NCI-H2171 treated with DMSO at 0.1 percent for 48 hours (cell line): Measurements from ENCODE around the gene TAF4.

Experiments
- DNase-seq: peaks from one replicate; lab custom pipeline; 2025; lab: John Stamatoyannopoulos, UW

TAF4 gene

DNA sequence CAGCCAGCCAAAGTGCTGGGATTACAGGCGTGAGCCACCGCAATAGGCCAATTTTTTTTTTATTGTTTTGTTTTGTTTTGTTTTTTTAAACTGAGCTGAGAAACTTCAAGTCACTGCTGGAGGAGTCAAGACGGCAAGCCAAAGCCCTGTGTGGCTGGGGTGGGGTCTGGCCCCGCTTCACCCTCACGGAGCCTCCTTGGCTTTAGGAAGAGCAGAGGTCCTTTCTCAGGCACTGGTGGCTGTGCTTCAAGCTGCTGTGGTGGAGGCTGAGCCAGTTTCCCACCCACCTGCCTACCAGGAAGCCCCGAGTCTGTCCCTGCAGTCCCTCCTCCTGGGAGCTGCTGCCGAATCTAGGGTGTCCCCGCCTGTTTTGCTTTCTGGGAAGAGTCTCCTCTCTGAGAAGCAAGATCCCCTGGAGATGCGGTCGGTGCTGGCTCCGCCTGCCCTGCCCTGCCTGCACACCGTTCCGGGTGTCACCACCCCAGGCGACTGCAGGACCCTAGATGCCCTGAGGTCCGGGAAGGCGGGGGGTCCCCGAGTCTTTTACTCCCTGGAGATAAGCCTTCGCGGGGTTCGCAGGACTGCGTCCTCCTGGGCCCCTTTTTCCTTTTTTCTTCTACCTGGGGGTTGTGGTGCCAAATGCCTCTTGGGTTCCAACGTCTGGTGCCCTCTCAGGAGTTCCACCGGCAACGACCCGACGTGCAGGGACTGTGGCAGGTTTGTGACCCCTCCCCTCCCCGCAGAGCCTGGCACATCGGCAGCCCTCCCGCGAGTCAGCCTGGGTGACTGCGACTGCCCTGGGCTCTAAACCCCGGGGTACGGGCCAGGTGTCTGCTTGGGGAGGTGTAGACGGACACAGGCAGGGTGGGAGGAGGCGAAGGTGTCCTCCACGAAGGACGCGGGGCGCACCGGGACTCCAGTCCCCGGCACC, 100.7 kb downstream of the TAF4 start:
- DNase-seq: peak; percentile 32

DNA sequence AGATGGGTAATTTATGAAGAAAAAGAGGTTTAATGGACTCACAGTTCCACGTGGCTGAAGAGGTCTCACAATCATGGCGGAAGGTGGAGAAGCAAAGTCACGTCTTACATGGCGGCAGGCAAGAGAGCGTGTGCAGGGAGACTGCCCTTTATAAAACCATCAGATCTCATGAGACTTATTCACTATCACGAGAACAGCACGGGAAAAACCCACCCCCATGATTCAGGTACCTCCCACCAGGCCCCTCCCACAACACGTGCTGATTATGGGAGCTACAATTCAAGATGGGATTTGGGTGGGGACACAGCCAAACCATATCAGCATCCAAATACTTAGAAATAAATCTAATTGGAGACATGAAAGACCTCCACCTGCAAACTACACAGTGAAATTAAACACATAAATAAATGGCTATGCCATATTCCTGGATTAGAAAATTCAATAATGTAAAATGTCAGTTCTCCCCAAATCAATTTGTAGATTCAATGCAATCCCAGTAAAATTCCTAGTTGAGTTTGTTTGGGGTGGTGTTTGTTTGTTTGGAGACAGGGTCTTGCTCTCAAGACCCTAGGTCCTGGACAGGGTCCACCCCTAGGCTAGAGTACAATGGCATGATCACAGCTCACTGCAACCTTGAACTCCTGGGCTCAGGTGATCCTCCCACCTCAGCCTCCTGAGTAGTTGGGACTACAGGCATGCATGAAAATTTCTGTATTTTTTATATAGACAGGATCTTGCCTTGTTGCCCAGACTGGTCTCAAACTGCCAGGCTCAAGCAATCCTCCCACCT, 101.6 kb downstream of the TAF4 start:
- DNase-seq: no peak

DNA sequence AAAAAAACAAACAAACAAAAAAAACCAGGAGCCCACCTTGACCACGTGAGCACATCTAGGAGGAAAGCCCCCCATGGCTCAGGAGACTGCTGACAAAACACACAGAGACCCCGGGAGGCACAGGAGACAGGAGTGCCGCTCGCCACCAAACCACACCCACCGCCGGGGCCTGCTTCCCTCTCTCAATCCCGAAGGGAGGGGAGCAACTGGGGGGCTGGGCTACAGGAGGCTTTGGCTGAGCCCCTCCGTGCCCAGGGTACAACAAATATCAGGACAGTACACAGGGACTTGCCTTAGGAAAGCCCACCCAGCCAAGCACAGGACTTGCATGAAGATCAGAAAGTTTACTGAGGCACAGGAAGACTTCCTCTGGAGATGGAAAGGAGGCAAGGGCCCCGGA, 102.5 kb downstream of the TAF4 start:
- DNase-seq: no peak

DNA sequence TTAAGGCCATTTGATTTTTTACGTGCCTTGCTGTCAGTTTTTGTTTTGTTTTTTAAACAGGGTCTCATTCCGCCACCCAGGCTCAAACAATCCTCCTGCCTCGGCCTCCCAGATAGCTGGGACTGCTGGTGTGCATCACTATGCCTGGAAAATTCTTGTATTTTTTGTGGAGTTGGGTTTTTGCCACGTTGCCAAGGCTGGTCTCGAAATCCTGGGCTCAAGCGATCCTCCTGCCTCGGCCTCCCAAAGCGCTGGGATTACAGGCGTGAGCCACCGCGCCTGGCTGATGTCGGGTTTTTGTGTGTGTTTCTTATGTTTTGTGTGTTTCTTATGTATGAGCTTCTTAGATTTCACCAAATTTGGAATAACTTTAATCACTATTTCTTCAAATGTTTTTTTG, 104.8 kb downstream of the TAF4 start:
- no peak for DNase-seq

DNA sequence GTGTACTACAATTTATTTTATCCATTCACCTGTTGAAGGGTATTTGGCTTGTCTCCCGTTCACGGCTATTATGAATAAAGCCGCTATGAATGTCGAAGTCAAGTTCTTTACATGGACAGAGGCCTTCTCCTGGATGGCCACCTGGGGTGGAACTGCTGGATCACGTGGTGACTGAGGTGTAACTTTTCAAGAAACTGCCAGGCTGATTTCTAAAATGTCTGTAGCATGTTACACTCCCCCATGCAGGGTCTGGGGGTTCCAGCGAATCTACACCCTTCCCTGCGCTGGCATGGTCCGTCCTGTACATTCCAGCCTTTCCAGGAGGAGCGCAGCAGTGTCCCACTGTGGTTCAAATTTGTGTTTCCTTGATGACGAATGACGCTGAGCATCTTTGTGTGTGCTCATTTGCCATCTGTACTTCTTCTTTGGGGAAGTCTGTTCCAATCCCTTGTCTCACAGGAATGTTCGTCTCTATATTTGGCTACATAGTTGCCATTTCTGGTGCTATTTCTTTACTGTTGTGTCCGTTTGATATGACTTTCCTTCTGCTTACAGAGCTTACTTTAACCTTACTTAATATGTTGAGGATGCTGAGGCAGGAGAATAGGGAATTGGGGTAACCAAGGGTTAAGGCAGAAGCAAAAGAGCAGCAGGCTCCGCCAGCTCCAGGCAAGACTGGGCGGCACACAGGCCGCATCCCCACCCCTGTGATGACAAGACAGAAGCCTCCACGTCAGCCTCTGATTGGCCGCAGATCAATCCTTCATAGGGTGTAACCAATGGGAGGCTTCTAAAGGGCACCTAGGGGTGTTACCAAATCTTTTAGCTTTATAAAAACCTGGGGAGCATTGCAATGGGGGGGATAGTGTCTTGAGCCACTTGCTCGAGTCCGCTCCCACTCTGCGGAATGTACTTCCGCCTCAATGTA, 106.6 kb downstream of the TAF4 start:
- no peak for DNase-seq

DNA sequence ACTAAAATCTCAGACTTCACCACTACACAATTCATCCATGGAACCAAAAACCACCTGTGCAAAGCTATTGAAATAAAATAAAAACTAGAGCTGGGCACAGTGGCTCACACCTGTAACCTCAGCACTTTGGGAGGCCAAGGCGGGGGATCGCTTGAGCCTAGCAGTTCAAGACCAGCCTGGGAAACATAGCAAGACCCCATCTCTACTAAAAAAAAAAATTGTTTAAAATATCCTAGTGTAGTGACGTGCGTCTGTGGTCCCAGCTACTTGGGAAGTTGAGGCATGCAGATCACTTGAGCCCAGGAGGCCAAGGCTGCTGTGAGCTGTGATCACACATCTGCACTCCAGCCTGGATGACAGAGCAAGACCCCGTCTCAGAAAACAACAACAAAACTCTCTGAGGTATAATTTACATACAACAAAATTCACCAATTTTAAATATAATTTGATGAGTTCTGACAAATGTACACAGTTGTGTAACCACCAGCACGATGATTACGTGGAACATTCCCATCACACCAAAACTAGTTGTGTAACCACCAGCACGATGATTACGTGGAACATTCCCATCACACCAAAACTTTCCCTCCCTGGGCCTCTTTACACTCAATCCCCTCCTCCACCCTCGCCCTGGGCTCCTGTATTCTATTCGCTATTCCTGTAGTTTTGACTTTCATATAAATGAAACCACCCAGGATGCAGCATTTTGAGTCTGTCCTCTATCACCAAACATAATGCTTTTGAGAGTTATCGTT, 107.5 kb downstream of the TAF4 start:
- no peak for DNase-seq

DNA sequence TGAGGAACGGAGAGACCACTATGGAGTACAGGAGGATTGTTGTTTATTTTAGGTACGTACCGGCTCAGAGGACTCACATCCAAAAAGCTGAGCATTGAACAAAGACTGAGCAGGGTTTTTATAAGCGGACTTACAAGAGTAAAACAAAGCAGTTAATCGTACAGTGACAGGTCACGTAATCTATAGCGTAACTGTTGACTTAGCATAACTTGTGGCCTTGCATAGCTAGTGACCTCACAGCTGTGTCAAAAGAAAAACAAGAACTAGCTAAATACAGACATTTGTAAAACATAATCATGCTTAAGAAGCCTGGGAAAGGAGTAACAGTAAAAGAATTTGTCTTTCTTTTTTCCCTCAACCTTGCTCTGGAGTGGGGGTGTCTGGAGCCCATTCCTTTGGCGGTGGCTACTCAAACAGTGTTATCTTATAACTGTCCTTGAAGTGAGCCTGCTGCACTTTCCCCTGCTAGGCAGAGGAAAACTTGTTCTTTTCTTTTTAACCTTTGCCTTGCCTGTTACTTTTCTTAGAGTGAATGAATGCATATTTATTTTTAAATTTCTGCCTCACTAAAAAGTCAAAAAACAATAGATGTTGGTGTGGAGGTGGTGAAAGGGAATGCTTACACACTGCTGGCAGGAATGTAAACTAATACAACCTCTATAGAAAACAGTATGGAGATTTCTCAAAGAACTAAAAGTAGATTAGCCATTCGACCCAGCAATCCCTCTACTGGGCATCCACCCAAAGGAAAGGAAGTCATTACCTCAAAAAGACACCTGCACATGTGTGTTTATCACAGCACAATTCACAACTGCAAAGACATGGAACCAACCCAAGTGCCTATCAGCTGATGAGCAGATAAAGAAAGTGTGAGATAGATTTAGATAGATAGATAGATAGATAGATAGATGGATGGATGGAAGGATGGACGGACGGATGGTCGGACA, 109.0 kb downstream of the TAF4 start:
- no peak for DNase-seq

DNA sequence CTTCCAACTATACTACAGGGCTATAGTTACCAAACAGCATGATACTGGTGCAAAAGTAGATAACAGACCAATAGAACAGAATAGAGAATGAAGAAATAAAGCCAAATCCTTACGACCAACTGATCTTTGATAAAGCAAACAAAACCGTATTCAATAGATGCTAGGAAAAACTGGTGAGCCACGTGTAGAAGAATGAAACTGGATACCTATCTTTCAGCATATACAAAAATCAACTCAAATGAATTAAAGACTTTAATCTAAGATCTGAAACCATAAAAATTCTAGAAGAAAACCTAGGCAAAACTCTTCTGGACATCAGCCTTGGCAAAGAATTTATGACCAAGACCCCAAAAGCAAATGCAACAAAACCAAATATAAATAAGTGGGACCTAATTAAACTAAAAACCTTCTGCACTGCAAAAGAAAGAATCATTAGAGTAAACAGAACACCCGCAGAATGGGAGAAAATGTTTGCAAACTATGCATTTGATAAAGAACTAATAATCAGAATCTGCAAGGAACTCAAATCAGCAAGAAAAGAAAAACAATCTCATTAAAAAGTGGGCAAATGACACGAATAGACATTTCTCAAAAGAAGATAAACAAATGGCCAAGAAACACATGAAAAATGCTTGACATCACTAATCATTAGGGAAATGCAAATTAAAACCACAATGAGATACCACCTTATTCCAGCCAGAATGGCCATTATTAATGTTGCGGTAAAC, 109.8 kb downstream of the TAF4 start:
- DNase-seq: no peak

DNA sequence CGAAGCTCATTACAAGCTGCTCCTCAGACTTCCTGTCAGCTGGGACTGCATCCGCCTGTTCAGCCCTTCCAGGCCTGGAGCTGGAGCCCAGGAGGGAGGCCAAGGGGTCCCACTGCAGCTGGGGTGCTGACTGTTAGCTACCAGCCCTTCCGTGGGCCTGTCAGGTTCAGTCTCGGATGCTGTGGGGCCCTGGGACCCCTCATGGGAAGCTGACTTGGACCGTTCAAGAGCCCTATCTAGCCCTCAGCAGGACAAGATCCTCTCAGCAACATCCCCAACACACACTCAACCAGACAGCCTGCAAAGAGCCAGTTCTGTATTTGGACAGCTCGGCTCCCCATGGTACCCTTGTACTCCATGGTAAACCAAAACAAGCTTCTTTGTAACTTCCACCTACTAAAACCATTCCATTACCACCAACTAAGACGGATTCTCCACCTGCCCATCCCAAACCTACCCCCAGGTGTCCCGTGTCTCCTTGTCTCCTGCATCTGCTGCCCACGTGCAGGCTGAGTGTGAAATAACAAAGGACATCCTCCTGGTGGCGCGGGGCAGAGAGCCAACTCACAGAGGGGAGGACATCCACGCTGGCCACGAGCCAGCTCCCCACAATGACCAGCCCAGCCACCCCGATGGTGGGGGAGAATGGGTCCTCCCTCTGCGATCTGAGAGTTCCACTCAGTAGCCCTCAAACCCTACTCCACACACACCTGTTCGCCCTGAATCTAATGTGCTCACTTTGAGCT, 111.2 kb downstream of the TAF4 start:
- no peak for DNase-seq

DNA sequence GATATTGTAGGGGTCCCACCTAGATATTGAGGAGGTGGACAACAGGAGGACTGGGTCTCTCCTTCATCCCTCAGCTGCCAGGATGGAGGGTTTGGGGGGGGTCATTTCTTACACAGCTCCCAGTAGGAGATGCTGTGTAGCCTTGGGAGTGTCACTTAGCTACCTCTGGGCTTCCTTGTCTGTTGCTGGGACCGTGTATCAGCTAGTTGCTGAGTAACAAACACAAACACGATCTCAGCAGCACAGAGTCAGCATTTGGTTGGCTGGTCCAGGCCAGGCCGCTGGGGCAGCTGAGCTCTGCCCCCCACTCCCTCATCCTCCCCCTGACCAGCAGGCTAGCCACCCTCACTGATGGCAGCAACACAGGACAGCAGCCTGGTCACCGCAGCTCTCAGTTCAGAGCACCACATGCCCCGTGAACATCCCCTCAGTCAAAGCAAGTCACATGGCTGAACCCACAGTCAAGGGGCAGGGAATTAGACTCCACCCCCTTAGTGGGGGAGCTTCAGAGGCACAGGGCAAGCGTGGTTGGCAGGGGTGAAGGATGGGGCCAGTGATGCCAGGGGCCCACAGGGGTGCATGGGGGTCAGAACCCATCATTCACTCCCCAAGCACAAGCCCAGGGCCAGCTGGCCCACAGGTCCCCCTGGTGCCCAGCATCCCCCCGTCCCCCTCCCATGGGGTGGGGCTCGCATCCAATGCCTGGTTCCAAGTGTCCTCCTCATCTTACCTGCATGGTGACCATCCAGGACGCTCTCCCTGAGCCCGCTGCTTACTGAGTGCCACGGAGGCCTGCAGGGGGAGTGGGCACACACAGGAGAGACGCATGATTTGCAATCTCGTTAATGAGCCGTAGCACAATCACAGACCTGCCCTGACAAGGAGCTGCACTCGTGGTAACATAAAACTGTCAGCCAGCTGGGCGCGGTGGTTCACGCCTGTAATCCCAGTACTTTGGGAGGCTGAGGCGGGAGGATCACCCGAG, 112.4 kb downstream of the TAF4 start:
- DNase-seq: peak; percentile 72

DNA sequence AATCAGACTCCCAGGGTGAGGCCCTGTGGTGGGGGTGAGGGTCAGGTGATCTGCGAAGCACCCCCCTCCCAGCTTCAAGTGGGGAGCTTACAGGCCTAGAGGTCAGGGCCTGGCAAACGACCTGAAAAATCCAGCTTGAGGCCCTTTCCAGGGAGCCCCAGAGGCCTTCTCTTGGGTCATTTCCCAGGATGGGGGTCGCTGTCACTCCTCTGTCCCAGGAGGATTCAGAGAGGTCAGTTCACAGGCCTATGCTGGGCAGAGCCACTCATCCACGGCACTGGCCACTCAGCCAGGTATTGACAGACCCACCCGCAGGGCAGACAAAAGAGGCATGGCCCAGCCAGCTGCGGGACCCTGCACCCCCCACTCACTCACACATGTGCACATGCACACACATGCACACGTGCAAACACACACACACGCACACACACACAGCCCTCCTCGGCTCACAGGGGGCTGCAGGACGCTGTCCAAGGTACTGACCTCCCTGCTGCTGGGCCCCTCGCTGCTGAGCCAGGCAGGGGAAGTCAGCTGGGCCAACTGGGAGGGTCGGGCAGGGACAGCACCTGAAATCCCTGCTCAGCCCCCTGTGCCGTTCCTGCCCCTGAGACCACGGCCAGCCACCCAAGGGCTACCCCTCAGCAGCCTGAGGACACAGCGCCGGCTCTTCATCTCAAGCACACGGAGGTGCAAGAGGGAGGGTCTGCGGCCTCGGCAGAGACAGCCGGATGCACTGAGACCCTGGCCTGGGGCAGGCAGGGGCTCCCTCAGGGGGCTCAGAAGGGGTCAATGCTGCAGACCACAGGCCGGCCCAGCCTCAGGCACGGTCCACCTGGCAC, 113.8 kb downstream of the TAF4 start:
- no peak for DNase-seq

DNA sequence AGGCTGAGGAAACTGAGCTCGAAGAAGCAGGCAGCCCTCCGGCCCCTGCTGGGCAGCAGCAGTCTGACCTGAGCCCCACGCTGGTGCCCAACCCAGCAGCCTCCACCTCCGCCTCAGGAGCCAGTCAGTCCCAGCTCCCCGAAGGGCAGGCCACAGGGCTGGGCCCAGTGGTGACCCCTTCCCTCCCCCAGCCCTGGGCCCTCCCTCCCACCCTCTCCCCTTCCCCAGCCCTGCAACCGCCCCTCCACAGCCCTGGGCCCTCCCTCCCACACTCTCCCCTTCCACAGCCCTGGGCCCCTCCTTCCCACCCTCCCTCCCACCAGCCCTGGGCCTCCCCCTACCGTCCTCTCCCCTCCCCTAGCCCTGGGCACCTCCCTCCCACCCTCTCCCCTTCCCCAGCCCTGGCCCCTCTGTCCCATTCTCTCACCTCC, 115.0 kb downstream of the TAF4 start:
- no peak for DNase-seq

DNA sequence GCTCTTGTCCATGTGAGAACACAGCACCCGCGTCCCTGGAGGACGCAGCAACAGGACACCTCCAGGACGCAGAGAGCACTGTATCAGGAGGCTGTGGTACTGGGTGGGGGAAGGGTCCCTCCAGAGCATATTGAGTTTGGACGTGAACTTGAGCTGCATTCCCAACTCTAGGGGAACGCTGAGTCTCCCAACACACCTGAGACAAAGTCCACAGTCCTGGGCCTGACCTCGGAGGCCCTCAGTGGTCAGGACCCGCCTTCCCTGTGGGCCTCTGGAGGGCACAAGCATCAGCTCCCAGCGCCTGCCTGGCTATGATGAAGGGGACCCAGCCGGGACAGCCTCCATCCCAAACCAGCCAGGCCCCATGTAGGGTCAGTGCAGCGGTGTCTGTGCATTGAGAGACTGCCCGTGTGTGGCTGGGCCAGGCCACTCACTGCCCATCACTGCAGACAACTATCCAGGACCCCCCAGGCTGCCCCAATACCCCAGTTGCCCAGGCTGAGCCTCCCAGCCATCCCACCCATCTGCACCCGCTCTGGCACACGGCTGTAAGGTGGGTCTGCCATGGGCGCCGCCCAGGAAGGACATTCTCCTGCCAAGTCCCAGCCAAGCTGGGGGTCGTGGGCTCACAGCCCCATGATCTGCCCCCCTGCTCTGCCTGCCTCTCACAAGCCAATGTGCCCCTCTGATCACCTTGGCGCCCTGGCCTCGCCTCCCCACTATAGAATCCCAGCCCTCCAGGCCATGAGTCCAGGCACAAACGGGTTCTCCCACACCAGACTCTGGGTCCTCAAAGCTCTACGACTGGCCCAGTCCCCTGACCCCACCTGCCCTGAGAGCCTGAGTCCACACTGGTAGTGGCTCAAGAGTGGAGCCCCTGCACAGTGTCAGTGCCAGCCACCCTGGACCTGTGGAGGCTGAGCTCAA, 115.7 kb downstream of the TAF4 start:
- DNase-seq: no peak

DNA sequence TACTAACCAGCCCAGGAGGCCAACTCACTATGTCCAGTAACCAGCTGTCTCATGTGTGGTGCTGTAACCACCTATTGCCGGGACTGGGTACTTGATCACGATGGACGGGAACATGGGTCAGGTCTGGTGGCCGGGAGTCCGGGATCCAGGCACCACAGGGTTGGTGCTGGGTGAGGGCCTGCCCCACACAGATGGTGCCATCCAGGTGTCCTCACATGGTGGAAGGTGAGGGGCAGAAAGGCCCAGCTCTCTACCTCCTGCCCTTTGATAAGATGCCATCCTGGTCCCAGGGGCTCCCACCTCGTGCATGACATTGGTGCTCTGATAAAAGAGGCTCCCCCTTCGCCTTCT, 116.3 kb downstream of the TAF4 start:
- DNase-seq: no peak

DNA sequence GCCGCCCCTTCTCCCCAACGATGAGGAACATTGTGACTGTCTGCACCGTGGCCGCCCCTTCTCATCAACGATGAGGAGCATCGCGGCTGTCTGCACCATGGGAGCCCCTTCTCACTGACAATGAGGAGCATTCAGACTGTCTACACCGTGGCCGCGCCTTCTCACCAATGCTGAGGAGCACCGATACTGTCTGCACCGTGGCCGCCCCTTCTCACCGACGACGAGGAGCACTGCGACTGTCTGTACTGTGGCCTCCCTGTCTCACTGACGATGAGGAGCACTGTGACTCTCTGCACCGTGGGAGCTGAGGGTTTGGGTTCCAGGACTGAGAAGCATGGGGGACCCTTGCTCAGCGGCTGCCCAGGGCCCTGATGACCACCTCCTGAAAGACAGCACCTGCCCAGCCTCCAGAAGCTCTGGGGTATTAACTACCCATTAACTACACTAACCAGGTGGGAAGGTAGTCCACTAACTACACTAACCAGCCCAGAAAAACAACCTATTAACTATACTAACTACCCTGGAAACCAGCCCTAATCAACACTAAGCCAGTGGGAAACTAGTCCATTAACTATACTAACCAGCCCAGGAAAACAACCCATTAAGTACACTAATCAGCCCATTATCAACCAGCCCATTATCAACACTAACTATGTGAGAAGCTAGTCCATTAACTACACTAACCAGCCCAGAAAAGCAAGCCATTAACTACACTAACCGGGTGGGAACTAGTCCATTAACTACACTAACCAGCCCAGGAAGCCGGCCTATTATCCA, 116.9 kb downstream of the TAF4 start:
- DNase-seq: no peak
